Coronary artery (tissue), 2 donors: Measurements from ENCODE around the gene PPP2R3C.

ENCODE experiments used
- DNase-seq: peaks from one replicate; pipeline ENCODE4 v3.0.0-alpha.2; 2017; ENCODE audit warnings: low spot score
- H3K27ac ChIP-seq, 2 donors: fragments of 200-600 bp; sonication (generic); one replicate each; pipeline ENCODE4 v1.5.1; 2016 to 2019
- H3K4me3 ChIP-seq: fragments of 200-600 bp; sonication (generic); 2 replicates; pipeline ENCODE4 v1.5.1; 2016; ENCODE audit warnings: mild to moderate bottlenecking, moderate library complexity
- TF ChIP-seq, protein P1 (sequence below): fragments of 200-600 bp; sonication (generic); IDR thresholded peaks from one replicate; pipeline ENCODE4 v1.5.1; 2019; ENCODE audit warnings: antibody characterized with exemption

The PPP2R3C gene

DNA sequence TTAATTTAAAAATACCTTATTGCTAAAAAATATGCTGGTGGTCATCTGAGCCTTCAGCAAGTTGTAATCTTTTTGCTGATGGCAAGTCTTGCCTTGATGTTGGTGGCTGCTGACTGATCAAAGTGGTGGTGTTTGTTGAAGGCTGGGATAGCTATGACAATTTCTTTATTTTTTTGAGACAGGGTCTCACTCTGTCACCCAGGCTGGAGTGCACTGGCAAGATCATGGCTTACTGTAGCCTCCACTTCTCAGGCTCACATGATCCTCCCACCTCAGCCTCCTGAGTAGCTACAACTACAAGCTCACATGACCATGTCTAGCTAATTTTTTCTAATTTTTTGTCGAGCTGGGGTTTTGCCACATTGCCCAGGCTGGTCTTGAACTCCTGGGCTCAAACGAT lies 25.4 kb upstream of the PPP2R3C start:
- TF ChIP-seq, protein P1, sequence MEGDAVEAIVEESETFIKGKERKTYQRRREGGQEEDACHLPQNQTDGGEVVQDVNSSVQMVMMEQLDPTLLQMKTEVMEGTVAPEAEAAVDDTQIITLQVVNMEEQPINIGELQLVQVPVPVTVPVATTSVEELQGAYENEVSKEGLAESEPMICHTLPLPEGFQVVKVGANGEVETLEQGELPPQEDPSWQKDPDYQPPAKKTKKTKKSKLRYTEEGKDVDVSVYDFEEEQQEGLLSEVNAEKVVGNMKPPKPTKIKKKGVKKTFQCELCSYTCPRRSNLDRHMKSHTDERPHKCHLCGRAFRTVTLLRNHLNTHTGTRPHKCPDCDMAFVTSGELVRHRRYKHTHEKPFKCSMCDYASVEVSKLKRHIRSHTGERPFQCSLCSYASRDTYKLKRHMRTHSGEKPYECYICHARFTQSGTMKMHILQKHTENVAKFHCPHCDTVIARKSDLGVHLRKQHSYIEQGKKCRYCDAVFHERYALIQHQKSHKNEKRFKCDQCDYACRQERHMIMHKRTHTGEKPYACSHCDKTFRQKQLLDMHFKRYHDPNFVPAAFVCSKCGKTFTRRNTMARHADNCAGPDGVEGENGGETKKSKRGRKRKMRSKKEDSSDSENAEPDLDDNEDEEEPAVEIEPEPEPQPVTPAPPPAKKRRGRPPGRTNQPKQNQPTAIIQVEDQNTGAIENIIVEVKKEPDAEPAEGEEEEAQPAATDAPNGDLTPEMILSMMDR, result no peak
- Histone ChIP-seq H3K27ac (no peak overlapping the region), H3K4me3 (no peak overlapping the region)
- no peak for DNase-seq

DNA sequence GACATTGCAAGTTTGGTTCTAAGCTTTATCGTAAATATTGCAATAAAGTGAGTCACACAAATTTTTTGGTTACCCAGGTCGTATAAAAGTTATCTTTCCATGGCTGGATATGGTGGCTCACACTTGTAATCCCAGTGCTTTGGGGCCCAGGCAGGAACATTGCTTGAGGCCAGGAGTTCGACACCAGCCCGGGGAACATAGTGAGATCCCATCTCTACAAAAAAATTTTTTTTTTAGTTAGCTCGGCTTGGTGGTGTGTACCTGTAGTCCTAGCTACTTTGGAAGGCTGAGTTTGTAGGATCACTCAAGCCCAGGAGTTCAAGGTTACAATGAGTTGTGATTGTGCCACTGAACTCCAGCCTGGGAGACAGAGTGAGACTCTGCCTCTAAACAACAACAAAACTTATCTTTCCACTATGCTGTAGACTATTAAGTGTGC lies 24.9 kb upstream of the PPP2R3C start:
- no peak for DNase-seq
- Histone ChIP-seq H3K27ac (no peak overlapping the region), H3K4me3 (no peak overlapping the region)
- TF ChIP-seq, protein P1, result no peak

DNA sequence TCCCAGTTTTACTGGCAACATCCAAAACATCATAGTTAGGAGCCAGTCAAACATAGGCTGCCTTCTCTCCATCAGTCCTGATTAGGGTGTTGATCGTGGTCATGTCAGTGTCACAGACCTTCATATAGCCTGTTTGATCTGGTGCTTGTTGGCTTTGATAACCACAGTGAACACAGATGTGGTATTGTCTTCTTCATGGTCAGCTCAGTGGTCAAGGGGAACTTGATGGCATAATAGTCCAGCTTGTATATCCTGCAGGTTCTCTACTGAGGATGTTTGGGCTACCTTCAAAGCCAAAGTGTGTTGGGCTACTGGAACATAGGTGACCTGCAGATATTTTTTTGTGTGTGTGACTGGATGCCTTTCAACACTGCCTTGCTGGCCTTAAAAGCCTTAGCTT lies 22.2 kb upstream of the PPP2R3C start:
- no peak overlapping the region for H3K27ac ChIP-seq
- TF ChIP-seq, protein P1, result no peak
- no peak overlapping the region for H3K4me3 ChIP-seq
- no peak for DNase-seq

DNA sequence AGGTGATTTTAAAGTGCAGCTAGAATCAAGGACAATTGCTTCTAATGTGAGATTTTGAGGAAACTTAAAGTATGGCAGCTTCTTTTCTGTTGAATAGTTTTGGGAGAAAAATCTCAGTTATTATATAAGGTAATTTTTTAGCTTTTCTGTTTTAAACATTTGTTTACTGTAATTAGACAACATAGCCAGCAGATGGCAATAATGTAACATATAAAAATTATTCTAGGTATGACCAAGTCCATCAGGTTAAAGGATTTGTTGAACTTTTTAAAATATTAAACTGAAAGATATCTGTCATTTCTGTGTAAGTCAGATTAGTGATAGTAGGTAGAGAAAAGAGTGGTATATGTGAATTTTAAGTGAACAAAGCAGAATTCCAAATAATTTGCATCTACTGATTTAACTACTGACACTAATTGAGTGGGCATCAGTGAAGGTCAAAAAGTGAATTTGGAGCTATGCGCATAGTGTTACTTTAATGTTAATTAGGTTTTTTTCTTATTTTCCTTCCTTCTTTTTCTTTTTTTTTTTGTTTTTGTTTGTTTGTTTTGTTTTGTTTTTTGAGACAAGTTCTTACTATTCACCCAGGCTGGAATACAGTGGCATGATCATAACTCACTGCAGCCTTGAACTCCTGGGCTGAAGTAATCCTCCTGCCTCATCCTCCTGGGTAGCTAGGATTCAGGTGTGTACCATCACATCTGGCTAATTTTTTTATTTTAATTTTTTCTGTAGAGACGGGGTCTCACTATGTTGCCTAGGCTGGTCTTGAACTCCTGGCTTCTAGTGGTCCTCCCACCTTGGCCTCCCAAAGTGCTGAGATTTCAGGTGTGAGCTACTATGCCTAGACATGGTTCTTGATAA lies 19.2 kb upstream of the PPP2R3C start:
- TF ChIP-seq, protein P1, result no peak
- Histone ChIP-seq H3K27ac (no peak overlapping the region), H3K4me3 (no peak overlapping the region)
- no peak for DNase-seq

DNA sequence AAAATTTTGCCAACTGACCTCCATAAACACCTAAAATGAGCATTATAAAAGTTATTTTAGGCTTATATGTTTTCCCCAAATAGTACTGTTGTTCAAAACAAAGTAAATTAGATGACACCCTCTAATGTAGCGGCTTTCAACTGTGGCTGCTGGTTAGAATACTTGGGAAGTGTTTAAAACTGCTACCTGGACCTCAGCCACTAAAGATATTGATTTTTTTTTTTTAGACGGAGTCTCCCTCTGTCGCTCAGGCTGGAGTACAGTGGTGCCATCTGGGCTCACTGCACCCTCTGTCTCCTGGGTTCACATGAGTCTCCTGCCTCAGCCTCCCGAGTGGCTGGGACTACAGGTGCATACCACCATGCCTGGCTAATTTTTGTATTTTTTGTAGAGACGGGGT lies 16.8 kb upstream of the PPP2R3C start:
- TF ChIP-seq, protein P1, result no peak
- no peak overlapping the region for H3K27ac ChIP-seq
- DNase-seq, result no peak
- H3K4me3 ChIP-seq, result no peak overlapping the region

DNA sequence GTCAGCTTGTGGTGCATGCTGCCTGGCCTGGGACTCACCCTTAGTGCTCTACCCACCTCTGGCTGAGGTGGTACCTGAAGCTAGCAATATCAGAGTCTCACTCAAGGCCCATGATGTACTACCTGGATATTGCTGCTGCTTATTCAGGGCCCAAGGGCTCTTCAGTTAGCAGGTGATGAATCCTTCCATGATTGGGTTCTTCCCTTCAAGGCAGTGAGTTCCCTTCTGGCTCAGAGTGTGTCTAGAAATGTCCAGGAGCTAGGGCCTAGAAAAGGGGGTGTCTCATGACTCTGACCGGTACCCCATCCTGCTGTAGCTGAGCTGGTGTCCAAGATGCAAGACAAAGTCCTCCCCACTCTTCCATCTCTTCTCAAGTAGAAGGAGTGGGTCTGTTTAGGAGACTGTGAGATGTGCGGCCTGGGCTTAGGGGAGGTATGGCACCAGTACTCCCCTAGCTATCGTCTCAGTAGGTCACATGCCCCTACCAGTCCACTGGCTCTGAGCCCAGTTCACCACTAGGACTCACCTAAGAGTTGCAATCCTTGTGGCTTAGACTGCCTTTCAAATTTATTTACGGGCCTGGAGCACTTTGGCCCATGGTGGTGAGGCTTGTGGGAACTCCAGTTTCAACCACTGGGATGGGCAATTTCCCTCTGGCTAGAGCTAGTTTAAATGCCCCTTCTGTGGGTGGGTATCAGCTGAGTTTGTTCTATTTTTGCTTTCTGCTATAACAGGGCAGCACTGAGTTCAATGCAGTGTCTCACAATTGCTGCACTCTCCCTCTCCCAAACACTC lies 12.7 kb upstream of the PPP2R3C start:
- DNase-seq, result no peak
- TF ChIP-seq, protein P1, result no peak
- no peak overlapping the region for H3K27ac ChIP-seq
- no peak overlapping the region for H3K4me3 ChIP-seq
